Measurements from ENCODE around the gene ITPR2.
"Not testable (repeated sequence)": the region's sequence is repeated elsewhere in the genome, so short reads cannot be mapped to it uniquely, and the experiment has no call there.

ITPR2 gene

GRCh38 chr12:26755362-26755761 is 77.6 kb downstream of the ITPR2 start:
- not testable (repeated sequence) for DNase-seq (ENCODE audit: low read depth in 2 of 2)

DNA sequence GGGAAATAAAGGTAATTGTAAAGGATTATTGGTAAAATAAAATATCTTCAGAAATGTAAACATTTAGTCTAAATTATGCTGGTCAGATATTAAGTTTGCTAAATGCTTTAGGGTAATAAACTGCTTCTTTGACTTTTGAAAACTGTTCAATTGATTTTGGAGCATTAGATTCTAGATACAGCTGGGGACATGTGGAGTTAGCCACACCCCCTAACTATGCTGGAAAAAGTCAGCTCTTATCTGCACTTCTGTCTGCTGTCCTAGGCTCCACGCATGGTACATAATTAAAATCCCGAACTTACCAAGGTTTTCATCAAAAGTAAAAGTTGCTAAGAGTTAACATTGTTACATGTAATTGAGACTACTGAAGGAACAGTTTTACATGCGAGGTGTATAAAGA is 78.8 kb downstream of the ITPR2 start:
- no peak for DNase-seq (ENCODE audit: low read depth in 2 of 2)

GRCh38 chr12:26751179-26751578 is 81.8 kb downstream of the ITPR2 start:
- DNase-seq (ENCODE audit: low read depth in 2 of 2): no peak

DNA sequence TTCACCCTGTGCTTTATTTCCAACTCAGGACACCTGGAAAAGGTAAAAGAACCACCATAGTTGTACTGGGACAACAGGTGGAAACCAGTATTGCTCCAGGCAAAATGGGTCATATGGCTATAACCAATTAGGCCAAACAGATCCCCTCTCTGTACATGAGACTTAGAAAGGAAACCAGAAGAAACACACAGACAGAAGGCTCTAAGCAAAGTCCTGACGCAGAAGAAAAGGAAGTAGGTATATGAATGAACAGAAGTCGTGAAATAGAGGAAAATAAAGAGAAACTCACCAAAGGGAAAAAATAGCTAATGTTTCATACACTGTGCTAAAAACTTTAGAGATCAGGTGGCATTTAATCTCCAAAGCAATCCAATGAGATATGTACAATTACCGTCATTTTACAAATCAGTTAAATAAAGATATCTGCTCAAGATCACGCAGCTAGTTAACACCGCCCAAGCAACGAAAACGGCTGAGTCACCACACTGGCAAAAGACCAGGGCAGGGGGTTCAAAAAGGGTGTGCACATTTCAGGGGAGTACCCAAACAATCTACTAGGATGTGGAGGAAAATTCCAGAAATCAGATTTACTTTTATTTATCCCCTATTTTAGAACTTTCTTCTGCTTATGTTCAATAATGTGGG is 82.3 kb downstream of the ITPR2 start:
- no peak for DNase-seq (ENCODE audit: low read depth in 2 of 2)

- DNase-seq (ENCODE audit: low read depth in 2 of 2): no peak
Observed at GRCh38 chr12:26749781-26750180, 83.2 kb downstream of the ITPR2 start.

- no peak for DNase-seq (ENCODE audit: low read depth in 2 of 2)
Observed at GRCh38 chr12:26748741-26749431, 84.1 kb downstream of the ITPR2 start.

DNA sequence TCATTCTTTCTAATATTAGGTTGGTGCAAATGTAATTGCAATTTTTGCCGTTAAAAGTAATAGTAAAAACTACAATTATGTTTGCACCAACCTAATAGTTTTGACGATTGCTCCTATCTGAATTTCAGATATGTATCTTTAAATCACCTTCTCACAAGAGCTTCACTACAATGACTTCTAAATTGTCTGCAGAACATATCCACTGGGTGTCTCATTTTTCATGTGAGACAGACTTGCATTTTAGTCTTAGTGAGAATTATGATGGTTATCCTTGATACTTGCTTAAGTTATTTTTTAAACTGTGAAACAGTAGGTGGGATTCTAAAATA is 84.6 kb downstream of the ITPR2 start:
- no peak for DNase-seq (ENCODE audit: low read depth in 2 of 2)

GRCh38 chr12:26746121-26746714 is 86.8 kb downstream of the ITPR2 start:
- DNase-seq (ENCODE audit: low read depth in 2 of 2): no peak

DNA sequence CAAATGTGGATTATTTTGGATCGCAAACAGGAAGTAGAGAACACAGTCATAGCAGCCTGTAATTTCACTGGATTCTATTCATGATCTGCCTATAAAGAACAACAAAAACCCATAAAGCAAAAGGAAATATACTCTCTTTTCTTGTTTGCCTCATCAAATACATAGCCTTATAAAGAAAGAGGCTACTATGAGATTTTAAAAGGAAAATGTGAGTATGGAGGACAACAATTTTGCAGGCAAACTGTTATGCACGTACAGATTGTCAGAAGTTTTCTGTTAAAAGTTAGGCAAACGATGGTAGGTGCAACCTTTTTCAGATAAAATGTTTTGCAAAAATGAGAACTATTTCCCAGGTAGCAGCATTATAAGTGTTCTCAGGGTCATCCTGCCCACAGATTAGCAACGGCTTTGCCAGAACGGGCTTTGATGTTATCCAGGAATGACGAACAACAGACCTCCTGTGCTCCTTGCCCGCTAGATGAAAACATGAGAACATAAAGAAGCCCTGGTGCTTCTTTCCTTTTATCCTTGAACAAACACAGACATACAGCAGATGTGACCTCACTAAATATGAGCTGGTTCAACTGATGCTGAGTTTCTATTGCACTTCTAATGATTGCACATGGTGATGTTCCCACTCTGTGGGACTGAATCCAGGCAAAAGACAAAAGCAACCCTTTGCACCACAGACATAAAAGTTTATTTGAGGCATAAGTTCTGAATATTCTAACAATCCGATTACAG is 88.1 kb downstream of the ITPR2 start:
- DNase-seq (ENCODE audit: low read depth in 2 of 2): no peak

GRCh38 chr12:26744042-26744626 is 88.9 kb downstream of the ITPR2 start:
- no peak for DNase-seq (ENCODE audit: low read depth in 2 of 2)

DNA sequence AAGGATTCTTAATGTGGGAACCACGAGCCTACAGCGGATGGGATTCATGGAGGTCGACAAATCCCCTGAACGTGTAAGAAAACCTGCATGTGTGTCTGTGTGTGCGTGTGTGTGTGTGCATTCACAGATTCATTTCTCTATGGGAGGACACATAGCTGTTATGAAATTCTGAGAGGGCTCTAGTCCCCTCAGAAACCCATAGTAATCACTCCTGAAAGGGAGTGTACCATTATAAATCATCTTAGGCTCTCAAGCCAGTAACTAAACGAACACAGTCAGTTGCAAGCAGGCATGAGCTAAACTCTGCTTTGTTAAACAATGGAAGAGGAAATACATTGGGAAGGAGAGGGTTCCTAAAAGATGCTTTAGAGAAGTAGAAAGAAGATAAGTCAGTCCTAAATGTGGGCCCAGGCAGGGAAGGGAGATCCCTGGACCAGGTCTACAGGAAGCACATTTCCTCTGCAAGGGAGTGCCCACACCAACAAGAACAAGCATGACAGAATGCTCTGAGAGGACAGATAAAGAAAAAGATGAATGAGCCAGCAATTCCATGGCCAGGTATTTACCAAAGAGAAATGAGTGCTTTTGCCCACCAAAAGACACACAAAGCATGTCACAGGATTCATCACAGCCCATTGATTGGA is 91.3 kb downstream of the ITPR2 start:
- DNase-seq (ENCODE audit: low read depth in 2 of 2): no peak

GRCh38 chr12:26740991-26741390 is 92.0 kb downstream of the ITPR2 start:
- no peak for DNase-seq (ENCODE audit: low read depth in 2 of 2)

DNA sequence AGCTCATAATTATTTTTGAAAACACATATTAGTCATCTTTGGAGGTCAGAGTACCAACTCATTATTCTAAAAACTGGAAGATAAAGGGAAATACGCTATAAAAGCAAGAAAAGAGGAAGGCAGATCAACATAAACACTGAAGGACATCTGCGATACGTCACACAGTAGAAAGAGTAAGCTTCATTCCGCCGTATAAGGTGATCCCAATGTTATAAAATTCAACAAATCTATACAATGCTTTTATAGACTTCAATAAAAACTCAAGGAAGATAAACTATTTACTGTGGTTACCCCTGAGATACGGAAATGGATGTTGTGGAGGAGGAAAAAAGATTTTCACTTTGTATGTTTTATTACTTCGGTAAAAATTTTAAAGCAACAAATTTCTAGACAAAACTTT is 92.6 kb downstream of the ITPR2 start:
- no peak for DNase-seq (ENCODE audit: low read depth in 2 of 2)

DNA sequence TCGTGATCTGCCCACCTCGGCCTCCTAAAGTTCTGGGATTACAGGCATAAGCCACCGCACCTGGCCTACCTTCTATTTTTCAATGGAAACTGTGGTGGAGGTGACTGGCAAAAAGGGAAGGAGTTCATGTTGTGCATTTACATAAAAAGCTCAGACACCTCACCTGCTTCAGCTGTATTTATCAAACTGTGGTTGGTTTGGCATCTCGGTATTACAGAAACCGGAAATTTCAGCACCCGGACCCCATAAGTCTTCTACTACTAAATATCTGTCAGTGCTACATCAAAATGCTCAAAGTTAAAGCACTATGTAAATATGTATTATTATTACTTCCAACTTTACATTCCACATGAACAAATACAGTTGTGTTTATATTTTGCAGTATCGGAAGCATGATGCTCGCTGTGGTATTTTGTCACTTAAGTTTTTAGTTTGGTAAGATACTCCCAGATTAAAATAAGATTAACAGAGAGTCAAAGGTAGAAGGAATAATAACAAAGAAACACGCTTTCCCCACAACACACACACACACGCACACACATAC is 95.4 kb downstream of the ITPR2 start:
- DNase-seq (ENCODE audit: low read depth in 2 of 2): no peak

DNA sequence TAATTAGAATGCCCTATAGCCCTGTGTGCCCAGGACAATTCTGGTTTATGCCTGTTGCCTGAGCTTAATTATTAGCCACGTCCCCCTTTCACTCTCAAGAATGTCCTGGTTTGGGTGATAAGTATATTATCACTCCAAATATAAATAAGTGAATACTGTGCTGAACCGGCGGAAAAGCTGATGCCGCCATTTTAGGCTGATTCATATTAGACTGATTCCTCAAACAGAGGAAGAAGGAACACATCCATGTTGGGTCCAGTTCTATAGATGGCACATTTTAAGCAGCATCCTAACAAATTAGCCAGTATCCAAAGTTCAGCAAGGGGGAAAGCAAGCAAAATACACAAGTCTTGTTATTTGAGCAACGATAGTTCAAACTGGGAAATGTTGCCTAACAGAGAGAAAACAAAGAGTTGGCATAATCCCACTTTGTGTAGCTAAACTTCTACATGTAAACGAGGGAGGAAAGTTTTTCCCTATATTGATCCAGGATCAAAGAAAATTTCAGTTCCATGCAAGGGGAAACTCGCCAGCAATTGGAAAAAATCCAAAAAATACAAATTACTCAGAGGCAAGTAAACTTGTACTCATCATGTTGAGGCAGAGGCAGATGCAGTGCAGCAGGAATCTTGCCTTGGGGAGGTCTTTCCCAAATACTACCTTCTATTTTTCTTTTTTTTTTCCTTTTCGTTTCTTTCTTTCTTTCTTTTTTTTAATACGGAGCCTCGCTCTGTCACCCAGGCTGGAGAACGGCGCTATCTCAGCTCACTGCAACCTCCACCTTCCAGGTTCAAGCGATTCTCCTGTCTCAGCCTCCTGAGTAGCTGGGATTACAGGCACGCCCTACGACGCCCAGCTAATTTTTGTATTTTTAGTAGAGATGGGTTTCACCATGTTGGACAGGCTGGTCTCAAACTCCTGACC is 96.2 kb downstream of the ITPR2 start:
- no peak for DNase-seq (ENCODE audit: low read depth in 2 of 2)

- DNase-seq (ENCODE audit: low read depth in 2 of 2): no peak
Observed at GRCh38 chr12:26735249-26735639, 97.8 kb downstream of the ITPR2 start.

DNA sequence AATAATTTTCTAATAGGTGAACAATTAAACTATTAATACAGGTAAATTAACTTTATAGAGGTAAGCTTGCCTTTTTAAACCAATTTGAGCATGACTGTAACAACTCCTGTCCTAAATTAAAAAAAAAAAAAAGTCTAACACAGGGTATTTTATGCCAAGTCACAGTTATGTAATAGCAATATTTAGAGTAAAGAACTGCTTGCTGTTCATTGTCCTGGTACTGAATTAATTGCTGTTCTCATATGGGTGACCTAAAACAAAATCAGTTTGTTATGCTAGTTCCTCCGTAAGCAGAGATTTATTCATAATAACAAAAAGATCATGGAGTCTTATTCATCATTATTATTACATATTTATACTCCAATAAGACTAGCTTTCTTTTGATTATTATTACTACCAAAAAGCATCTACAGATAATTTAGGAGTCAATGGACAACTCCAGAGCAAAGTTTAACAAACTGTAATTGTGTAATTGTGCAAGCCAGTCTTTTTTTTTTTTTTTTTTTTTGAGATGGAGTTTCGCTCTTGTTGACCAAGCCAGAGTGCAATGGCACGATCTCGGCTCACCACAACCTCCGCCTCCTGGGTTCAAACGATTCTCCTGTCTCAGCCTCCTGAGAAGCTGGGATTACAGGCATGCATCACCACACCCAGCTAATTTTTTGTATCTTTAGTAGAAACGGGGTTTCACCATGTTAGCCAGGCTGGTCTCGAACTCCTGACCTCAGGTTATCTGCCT is 98.3 kb downstream of the ITPR2 start:
- DNase-seq (ENCODE audit: low read depth in 2 of 2): no peak

DNA sequence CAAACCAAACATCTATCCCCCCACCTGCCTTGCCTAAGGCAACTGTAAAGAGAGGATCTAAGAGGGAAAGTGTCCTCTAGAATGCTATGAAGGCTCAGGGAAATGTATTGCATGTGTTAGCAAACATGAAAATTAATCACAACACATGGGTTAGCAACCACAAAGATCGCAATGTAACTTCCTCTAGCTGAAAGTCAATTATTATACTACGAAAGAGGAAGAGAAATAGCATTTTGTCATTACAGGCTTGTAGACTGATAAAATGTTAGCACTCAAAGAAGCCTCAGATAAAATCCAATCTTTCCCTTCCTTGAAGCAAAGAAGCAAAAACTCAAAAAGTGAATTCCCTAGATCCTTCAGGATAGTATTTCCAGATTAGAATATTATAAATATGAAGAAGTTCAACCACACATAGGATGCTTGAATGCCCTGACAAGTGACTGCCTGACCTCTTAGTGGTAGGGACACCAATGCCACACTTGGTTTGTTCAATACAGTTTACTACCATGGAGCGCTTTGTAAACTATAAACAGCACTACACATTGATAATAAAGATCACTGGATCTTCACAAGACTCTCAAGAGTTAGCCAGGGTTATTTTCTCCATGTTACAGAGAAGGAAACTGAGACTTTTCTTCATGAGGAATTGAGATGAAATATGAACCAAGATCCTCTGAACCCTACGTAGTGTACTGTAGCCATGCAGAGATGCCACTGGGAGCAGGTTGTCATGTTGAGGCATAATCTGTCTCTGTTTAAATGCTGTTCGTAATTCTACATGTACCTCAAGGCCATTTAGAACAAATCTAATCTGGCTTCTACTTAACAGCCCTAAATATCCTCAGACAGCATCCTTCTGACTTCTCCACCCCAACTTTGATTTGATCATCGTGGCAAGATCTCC is 100.7 kb downstream of the ITPR2 start:
- DNase-seq (ENCODE audit: low read depth in 2 of 2): no peak

Measured in stimulated activated CD8-positive, alpha-beta memory T cell treated with anti-CD3 and anti-CD28 coated beads, Interleukin-2, amount 100 ng/mL, for 48 hours (primary cell).